NCI-H2081 treated with DMSO at 0.1 percent for 48 hours (cell line): ENCODE results near the gene CIB2.

Experiments used
- DNase-seq: peaks from one replicate; lab custom pipeline; 2025; lab: John Stamatoyannopoulos, UW

The CIB2 gene

GRCh38 chr15:78083687-78084448, 47.4 kb downstream of the CIB2 start:
- DNase-seq = no peak

- no peak for DNase-seq
These were observed 48.1 kb downstream of the CIB2 start for GRCh38 chr15:78083186-78083585.

GRCh38 chr15:78082743-78083110, 48.5 kb downstream of the CIB2 start:
- DNase-seq = no peak

GRCh38 chr15:78082106-78082742, 49.0 kb downstream of the CIB2 start:
- DNase-seq = no peak

GRCh38 chr15:78080088-78080460, 51.2 kb downstream of the CIB2 start:
- DNase-seq = no peak

- DNase-seq = no peak
These were observed 51.8 kb downstream of the CIB2 start for GRCh38 chr15:78079298-78080087.

- DNase-seq = peak; percentile 26
These were observed 53.4 kb downstream of the CIB2 start for GRCh38 chr15:78077871-78078210.

- DNase-seq = no peak
These were observed 54.0 kb downstream of the CIB2 start, which contains the start of gene TBC1D2B for GRCh38 chr15:78077053-78077870. Gene TBC1D2B (minus strand): TSS chr15:78077711. CDS start chr15:78077652, 59 bp downstream.

- no peak for DNase-seq
These were observed 54.8 kb downstream of the CIB2 start for GRCh38 chr15:78076231-78077052.

GRCh38 chr15:78075490-78076230, 55.6 kb downstream of the CIB2 start:
- DNase-seq = no peak

- no peak for DNase-seq
These were observed 58.0 kb downstream of the CIB2 start for GRCh38 chr15:78073046-78073787.

GRCh38 chr15:78072080-78072892, 59.0 kb downstream of the CIB2 start:
- no peak for DNase-seq

GRCh38 chr15:78071383-78071782, 59.9 kb downstream of the CIB2 start:
- no peak for DNase-seq

- DNase-seq = no peak
These were observed 61.1 kb downstream of the CIB2 start for GRCh38 chr15:78070049-78070700.

- no peak for DNase-seq
These were observed 61.7 kb downstream of the CIB2 start for GRCh38 chr15:78069462-78070029.

GRCh38 chr15:78069052-78069414, 62.2 kb downstream of the CIB2 start:
- no peak for DNase-seq

- no peak for DNase-seq
These were observed 63.7 kb downstream of the CIB2 start for GRCh38 chr15:78067328-78068228.
